NCI-H1048 (cell line): Measurements from ENCODE around the gene MYBBP1A.

Experiments used
- DNase-seq: peaks from one replicate; lab custom pipeline; 2025; lab: John Stamatoyannopoulos, UW

Gene MYBBP1A

GRCh38 chr17:4572131-4572530 lies 16.9 kb upstream of the MYBBP1A start:
- no peak for DNase-seq

GRCh38 chr17:4569591-4569990 lies 14.4 kb upstream of the MYBBP1A start:
- DNase-seq, result no peak

GRCh38 chr17:4566785-4567184 lies 11.6 kb upstream of the MYBBP1A start:
- no peak for DNase-seq

GRCh38 chr17:4565209-4566141 lies 10.3 kb upstream of the MYBBP1A start:
- DNase-seq, result peak; percentile 59

GRCh38 chr17:4562015-4562969 lies 7.1 kb upstream of the MYBBP1A start:
- no peak for DNase-seq

- no peak for DNase-seq
Observed at GRCh38 chr17:4560837-4561256, 5.7 kb upstream of the MYBBP1A start.

GRCh38 chr17:4560421-4560820 lies 5.2 kb upstream of the MYBBP1A start, which contains the start of gene GGT6:
Gene GGT6 (minus strand): TSS chr17:4560577. CDS start chr17:4560521, 56 bp downstream.
- no peak for DNase-seq

GRCh38 chr17:4559966-4560365 lies 4.8 kb upstream of the MYBBP1A start:
- DNase-seq, result no peak

GRCh38 chr17:4559139-4559791 lies 4.1 kb upstream of the MYBBP1A start:
- DNase-seq, result no peak

- no peak for DNase-seq
Observed at GRCh38 chr17:4558347-4558971, 3.3 kb upstream of the MYBBP1A start.

GRCh38 chr17:4557626-4558346 lies 2.6 kb upstream of the MYBBP1A start:
- DNase-seq, result no peak

- DNase-seq, result no peak
Observed at GRCh38 chr17:4556996-4557395, 1.8 kb upstream of the MYBBP1A start.

GRCh38 chr17:4555873-4556759 lies 932 bp upstream of the MYBBP1A start:
- no peak for DNase-seq

- no peak for DNase-seq
Observed at GRCh38 chr17:4554441-4554996, 665 bp downstream of the MYBBP1A start.

GRCh38 chr17:4553669-4554068 lies 1.5 kb downstream of the MYBBP1A start:
- no peak for DNase-seq

GRCh38 chr17:4551796-4552525 lies 3.2 kb downstream of the MYBBP1A start:
- DNase-seq, result no peak

GRCh38 chr17:4551141-4551540 lies 4.0 kb downstream of the MYBBP1A start:
- DNase-seq, result no peak

- no peak for DNase-seq
Observed at GRCh38 chr17:4550534-4551039, 4.6 kb downstream of the MYBBP1A start.
